GM21367 (cell line): ENCODE measurements around the gene ZNF787.

Experiments
- ATAC-seq: cut with Tn5 transposase; IDR thresholded peaks from one replicate; pipeline ENCODE4 v1.9.1; 2021; ENCODE audit not compliant: unreplicated experiment

Gene ZNF787

DNA sequence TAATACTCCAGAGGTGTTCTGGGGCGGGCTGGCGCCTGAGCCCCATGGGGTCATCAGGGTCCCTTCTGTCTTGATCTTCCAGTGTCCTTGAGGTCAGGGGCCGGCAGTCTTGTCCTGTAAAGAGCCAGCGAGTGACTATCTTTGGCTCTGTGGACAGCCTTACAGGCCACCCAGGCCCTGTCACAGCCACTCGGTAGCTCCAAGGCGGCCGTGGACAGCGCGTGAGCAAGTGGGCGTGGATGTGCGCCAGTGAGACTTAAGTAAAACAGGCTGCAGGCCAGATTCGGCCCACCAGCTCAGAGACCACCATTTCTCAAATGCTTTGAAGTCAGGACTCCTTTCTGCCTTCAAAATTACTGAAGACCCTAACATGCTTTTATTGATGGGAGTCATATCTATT, 23.7 kb upstream of the ZNF787 start:
- ATAC-seq: no peak

DNA sequence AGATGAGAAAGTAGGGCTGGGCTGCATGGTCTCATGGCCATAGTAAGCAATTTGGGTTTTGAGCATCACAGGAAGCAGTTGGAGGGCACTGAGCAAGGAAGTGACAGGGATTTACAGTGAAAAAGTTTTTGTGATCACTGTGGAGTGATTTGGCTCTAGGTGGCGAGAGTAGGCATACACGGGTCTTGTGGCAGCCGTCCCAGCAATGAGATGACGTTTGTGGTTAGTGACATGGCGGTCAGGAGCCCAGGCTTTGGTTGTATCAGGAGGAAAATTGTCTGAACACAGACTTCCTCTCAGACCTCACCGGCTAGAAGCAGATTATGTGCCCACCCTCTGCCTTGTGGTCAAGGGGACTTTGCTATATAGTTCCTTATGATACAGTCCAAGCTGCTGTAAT, 23.3 kb upstream of the ZNF787 start:
- ATAC-seq: no peak

DNA sequence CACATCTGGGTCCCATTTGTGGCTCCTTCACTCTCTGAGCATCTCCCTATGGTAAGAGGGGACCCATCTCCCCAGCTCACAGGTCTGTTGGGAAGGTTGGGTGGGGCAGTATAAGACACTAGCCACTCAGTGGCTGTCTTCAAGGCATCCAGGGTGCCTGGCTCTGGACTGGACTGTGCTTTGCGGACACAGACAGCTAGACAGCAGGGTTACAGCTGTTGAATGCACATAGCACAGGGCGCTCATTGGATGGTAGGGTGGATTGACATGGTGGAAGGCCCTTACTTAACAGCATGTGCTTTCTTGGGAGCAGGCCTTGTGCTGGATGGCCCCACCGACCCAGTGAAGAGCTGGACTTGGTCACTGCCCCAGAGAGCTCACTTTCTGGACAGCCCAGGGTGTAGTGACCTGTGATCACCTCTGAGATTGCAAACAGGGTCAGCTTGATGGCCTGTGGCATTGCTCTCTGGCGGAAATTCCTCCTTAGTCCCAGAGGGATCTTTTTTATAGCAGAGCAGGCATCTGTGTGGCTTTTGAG, 21.9 kb upstream of the ZNF787 start:
- no peak for ATAC-seq

DNA sequence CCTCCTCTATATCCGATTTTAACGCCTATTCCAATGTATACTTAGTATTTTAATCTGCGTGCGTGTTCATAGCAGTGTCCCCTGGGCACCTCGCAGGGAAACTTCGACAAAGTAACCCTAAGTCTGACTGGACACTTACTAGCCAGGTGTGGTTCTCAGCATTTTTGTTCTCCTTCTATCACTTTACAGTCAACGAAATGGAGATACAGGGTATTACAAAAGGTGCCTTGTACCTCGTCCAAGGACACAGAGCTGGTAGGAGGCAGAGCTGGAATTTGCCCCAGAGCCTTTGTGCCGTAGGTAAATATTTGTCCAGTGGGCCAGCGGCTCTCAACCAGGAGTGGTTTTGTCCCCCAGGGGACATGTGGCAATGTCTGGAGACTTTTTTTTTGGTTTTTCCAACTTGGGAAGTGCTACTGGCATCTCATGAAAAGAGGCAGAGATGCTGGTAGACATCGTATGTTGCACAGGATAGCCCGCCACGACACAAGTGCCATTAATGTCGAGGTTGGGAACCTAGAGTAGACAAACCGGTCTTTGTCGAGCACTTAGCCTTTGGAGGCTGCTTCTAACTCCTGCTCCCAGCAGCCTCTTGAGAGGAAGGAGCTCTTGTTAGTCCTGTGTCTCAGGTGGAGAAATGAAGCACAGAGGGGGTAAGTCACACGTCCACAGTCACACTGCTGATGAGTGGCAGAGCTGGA, 21.1 kb upstream of the ZNF787 start:
- no peak for ATAC-seq

DNA sequence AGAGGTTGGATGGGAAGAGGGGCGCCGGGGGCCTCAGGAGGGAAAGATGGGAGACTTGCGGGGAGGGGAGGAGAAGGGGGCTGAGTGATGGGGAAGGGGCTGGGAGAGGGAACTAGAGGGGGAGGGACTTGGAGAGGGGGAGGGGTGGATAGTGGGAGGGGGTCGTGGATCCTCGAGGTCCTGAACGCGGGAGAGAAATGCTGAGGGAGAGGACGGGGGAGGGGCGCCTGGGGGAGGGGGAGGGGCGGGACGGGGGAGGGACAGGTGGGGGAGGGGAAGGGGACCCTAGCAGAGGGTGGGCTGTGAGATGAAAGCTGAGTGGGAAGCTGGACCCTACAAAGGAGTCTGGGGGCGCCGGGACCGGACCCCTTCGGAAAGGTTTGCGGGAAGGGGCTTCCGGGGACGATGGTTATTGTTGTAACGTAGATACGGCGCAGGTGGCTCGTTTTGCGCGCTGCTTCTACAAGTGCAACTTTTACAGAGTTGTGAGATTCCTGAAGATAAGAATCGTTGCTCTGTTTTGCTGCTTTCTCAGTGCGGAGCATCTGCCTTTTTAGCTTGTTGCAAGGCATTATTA, 20.4 kb upstream of the ZNF787 start:
- no peak for ATAC-seq

DNA sequence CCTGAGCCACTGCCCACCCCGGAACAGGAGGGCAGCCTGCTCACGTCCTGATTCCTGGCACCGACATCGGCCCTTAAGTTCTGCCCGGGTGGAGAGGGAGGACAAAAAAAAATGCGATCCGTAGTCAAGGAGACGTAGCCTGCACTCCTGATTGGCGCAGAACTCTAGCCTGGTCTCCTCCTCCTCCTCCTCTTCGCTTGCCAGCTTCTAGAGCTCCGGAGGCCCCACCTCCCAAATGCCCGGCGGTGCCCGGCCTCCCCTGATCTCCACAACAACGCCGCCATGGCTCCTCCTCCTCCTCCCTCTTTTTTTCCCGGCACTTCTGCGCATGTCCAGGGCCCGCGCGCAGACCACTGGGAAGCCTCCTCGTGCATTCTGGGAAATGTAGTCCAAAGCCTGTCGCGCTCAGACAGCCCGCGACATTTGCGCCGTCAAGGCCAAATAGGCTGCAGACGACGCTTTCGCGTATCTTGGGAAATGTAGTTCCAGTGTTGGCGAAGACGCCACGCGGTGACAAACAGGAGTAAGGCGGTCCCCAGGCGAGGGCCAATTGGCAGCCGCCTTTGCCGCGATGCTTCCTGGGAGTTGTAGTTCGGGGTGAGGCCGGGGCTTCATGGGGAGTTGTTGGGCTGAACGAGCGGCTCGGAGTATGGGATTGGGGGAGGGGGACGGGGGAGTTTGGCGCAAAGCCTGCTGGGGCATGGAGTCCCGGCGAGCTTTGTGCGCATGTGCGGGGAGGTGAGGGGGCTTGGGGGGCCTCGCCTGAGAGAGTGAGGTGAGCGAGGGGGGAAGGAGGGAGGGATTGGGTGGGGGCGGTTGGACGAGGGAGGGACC, 19.7 kb upstream of the ZNF787 start, which contains the start of gene ZNF444:
Gene ZNF444, plus strand, starts transcription at position 705 of the 834 bp plus-strand sequence. CDS start 5,625 bp downstream, outside the sequence.
- ATAC-seq: peak; percentile 84

DNA sequence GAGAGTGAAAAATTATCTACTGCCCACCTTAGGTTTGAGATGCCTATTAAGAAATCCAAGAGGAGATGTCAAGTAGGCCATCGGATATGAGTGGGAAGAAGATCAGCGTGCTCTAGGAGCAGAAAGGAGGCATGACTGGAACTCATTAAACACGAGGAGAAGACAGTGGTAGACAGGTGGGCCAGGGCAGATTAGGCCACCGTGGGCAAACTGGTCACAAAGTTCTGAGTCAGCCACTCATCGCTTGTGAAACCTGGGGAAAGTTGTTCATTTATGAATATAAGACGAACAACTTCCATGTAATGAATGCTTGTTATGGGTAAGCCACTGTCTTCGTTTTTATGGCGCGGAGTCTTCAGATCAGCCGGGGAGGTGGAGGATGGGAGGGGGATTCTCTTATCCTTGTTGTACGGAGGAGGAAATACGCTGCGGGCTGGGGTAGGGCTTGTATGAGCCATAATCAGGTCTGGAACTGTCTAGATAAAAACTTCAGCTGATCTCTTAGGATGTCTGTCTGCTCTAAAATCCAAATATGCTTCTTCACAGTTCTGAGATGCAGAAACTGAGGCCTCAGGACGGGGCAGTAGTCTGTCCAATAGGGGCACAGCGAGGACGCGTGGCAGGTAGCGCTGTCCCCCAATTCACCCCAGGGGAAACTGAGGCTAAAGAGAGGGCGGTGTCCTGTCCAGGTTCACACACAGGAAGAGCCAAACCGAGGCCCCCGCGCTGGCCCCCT, 18.9 kb upstream of the ZNF787 start:
- peak; percentile 3 for ATAC-seq

DNA sequence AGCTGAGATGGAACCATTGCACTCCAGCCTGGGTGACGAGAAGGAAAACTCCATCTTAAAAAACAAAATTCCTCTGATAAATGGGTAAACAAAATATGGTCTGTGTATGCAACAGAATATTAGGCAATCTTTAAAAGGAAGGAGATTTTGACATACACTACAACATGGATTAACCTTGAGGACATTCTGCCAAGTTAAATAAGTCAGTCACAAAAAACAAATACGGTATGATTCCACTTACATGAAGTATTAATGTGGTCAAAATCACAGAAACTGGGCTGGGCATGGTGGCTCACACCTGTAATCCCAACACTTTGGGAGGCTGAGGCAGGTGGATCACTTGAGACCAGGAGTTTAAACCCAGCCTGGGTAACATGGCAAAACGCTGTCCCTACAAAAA, 17.0 kb upstream of the ZNF787 start:
- ATAC-seq: no peak

DNA sequence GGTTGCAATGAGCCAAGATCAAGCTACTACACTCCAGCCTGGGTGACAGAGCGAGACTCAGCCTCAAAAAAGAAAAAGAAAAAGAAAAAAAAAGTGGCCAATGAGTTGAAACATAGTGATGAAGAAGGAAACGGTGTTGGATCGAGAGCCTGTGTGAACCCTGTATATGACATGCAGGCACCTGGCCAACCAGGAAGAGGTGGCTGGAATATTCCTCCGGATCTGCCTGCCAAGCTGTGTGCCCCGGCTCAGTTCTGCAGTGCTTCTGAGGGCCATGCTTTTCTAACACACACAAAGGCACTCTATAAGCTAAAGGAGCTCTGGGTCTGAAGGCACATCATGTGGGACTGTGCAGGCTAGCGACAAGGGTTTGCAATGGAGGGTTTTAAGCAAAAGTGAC, 16.3 kb upstream of the ZNF787 start:
- ATAC-seq: no peak

DNA sequence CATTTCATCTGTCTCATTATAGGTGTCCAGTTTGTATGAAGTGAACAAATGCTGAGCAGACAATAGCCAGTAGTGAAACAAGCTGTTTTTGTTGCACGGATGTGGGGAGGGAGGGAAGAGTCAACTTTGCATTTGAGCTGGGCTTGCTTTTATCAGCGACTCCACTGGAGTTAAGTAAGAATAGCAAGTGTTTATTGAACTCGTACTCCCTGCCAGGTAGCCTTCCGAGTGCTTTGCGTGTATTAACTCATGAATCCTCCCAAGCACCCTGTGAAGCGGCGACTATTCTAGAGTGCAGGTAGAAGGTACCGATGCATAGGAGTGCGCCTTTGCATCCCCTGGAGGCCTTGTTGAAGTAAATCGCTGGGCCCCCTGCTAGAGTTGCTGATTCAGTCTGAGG, 15.3 kb upstream of the ZNF787 start:
- ATAC-seq: no peak

DNA sequence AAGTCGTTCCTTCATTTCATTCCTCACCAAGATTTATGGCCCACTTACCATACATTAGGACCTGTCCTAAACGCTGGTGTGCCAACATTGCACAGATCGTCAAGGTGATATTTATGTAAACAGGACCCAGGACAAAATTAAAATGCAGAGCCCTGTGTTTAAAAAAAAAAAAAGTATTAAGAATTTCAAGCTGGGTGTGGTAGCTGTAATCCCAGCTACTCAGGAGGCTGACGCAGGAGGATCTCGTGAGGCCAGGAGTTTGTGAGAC, 13.5 kb upstream of the ZNF787 start:
- no peak for ATAC-seq

DNA sequence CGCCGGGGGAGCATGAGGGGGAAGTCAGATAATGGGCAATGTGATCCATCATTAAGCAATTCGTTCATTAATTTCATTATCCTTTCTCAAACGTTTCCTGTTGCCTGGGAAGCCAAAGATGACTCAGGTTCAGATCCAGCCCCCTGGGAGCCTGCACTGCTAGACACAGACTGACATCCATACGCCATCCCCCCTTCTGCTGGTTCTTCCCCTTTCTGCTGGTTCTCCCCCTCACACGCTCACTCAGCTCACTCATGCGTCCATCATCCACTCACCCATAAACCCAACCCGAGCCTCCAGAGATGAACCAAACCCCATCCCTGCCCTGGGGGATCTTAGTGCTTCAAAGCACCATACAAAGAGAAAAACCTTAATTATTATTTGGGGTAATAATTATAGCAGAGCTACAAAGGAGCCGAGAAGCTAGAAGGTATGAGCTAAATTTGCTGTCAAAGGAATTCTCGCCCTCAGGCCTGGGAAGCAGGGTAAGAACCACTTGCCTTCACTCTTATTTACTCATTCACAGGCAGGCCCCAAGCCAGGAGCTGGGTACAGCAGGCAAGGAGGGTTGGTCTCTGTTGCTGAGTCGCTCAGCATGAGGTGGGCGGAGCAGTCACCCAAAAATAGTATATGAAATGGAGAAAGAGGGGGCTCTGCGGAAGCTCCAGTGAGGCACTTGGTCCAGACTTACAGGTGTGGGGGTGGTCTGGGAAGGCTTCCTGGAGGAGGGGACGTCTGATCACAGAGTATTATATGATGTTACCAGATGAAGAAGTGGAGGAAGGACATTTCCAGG, 13.0 kb upstream of the ZNF787 start:
- ATAC-seq: no peak

DNA sequence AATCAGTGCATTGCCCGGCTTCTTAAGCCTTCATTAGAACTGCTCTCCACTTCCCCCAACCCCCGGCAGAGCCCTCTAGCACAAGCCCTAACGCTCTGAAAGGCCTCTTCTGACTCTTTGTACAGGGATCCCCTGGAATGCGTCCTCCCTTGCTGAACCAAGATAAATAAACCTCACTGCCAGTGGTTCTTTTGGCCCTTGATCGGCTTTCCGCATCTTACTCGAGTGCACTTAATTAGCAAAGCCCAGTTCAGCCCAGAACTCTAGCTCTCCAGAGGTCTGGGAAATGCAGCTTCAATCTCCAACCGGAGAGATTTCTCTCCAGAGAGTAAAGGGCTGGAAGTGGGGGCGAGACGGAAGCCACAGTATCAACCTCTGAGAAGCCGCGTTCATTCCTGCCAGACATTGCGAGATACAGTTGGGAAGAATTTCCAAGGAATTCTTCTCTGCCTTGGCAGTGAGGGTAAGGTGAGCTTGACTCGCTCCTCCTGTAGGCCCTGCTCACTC, 11.3 kb upstream of the ZNF787 start:
- ATAC-seq: no peak

DNA sequence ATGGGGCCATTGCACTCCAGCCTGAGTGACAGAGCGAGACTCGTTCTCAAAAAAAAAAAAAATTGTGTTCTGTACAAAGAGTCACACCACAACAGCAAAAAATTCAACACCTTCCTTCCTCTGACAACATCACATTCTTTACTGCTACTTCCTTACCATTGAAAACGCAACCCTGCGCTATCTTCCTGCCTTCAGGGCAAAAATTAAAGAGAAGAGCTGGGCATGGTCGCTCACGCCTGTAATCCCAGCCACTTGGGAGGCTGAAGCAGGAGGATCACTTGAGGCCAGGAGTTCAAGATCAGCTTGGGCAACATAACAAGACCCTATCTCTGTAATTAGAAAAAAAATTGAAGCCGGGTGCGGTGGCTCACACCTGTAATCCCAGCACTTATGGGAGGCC, 10.6 kb upstream of the ZNF787 start:
- no peak for ATAC-seq

DNA sequence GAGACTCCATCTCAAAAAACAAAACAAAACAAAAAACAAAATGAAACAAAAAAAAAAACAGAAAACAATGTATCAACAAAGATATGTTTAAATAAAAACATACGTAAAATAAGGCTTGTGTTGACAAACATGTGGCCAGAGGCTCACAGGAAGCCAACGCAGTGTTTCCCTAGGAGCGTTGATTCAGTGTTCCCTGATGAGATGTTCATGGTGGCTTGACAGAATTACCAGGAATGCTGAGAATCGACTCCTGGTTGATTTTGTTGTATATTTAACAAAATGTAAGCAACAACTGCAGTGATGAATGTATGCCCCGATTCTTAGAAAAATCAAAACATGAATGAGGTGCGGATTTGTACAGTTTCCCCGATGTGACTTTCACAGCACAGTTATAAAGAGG, 8.9 kb upstream of the ZNF787 start:
- ATAC-seq: no peak

DNA sequence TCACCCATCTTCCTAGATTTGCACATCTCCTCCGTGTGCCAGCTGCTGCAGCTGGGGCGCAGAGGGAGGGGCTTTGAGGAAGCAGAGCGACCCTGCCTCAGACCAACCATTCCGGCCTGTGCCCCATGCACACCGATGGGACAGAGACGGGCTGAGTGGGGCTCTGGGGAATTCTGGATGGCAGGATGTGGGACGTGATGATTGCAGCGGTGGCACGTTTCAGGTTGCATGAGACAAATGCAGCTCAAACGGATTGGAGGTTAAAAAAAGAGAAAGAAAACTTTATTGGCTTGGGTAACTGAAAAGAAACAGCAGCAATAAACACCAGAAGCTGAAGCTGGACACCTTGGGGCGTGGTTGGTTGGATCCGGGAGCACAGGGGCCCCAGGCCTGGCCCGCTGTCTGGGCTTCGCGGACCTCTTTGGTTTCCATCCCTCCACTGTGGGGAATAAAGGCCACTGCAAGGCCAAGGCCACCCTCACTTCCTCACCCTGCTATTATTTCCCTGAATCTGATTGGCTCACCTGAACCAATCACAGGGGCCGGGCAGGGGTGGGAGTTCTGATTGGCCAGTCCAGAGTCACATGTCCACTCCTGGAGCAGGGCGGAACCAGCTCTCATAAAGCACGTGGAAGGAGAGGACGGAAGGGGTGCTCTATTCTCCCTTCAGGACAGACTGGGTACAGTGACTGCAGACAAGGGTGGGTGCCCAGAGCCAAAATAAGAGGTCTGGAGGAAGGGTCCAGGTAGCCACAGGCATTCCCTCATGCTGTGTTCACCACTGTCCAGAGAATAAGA, 6.1 kb upstream of the ZNF787 start:
- no peak for ATAC-seq

DNA sequence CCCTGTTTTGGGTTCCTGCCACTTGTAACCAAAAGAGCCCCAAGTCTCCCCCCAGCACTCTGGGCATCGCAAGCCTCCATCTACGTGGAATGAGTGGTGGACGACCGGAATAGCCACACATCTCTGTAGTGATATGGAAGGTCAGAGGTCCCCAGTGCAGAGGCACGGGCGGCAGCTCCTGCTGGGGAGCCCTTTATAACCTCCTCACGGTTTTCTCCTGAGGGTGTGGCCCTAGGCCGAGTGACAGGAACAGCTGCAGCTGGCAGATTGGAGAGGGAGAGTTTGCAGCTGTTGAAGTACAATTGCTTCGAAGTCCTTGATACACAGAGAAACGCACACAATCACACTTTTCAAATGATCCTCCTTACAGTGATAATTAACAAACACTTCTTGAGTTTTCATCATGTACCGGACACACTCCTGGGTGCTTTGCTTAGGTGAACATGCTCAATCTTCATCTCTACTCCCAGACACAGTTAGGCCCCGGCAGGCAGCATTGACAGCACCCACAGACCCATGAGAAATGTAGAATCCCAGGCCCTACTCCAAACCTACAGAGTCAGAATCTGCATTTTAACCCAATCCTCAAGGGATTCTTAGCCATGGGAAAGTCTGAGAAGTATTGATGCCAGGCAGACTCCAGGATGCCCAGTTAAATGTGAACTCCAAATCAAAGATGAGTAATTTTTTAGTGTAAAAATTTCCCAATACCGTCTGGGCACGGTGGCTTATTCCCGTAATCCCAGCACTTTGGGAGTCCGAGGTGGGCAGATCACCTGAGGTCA, 4.9 kb upstream of the ZNF787 start:
- ATAC-seq: no peak

DNA sequence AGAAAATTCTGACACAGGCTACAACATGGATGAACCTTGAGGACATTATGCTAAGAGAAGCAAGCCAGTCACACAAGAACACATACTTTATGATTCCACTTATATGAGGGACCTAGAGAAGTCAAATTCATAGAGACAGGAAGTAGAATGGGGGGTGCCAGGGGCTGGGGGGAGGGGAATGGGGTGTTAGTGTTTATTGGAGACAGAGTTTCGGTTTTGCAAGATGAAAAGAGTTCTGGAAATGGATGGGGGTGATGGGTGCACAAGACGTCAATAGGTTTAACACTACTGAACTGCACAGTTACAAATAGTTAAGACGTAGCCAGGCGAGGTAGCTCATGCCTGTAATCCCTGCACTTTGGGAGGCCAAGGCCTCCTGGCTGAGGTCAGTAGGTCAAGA, 3.5 kb upstream of the ZNF787 start:
- no peak for ATAC-seq
